ENCODE results near the gene MED22.

The MED22 gene

DNA sequence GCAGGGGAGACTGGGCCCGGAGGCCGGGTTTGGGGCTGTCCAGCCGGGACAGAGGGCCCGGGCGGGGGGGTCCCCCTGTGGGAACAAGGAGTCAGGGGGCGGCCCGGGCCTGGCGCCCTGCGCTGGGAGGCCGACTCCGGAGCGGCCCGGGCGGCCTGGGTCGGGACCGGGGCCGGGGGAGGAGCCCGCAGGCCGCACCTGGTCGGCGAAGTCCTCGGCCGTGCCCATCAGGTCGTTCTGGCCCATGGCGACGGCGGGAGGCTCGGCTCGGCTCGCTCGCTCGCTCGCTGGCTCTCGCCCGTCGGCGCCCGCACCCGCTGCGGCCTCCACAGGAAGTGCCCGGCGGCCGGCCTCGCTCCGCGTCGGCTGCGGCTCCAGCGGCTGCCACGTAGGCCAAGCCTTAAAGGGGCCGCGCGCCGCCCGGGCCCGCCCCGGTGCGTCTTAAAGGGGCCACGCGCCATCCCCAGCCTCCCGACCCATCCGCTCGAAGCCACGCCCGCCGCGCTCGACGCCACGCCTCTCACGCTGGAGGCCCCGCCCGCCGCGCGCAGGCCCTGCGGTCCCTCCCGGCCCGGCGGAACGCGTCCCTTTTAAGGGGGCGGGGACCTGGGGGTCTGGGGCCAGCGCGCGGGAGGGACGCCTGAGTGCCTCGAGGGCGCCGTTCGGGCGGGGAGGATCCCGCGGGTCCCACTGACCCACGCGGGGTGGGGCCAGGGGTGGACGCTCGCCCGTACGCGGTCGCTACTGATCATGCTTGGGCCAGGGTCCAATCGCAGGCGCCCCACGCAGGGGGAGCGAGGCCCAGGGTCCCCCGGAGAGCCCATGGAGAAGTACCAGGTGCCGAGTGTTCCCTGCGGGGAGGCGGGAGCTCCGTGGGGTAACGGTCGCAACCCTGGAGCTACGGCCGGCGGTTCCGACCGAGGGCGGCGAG lies 28.1 kb upstream of the MED22 start, which contains the start of the genes STKLD1 and SURF4:
STKLD1 (plus strand) TSS at position 643 of the 931 bp plus-strand sequence; CDS start at position 751, 108 bp downstream.
SURF4 (minus strand) TSS at position 337 of the 931 bp plus-strand sequence; CDS start at position 246, 91 bp downstream.
- DNase-seq (ENCODE audit: low spot score) = peak; percentile 94

DNA sequence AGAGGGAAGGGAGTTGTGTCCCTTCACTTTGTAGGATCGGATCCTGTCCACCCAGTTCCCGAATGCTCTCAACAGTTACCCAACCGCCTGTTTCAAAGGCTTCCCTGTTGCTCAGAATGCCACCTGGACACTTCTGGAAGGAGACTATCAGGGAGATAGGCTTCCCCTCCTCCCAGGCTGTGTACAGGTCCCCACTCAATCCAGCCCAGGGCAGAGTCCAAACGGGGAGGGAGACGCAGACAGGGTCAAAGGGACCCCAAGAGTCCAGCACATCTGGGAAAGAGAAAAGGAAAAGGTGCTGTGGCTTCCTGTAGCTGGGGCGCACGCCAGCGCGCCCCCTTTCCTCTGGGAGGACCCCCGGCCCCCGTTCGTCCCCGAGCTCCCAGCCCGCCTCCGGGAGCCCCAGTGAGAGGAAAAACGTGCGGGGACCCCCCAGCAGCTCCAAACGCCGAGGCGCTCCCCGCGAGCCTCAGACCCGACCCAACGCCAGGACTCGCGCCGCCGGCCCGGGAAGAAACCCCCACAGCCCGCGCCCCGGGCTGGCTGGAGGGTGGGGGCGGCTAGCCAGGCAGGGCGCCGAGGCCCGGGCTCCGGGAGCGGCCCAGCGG lies 27.3 kb upstream of the MED22 start:
- no peak for DNase-seq (ENCODE audit: low spot score)

DNA sequence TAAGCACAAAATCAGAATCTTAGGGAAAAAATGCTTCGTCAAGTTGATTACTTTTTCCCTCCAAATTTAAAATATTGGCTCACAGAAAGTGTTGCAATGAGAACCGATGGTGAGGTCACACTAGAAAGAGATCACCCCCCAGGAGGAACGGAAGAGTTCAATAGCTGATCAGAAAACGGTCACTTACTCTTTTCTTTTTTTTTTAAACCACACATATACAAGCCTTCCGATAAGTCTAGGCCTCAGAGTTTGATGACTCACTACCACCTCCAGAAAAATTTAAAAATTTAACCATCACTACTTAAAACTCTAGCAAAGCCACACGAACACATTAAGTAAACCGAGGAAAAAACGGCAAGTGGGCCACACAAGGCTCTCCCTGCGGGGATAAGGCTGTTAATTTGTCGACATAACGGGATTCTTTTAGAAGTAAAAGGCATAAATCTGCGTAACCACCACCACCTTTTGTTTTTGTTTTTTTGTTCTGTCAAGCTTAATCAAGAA lies 26.7 kb upstream of the MED22 start:
- DNase-seq (ENCODE audit: low spot score) = no peak

DNA sequence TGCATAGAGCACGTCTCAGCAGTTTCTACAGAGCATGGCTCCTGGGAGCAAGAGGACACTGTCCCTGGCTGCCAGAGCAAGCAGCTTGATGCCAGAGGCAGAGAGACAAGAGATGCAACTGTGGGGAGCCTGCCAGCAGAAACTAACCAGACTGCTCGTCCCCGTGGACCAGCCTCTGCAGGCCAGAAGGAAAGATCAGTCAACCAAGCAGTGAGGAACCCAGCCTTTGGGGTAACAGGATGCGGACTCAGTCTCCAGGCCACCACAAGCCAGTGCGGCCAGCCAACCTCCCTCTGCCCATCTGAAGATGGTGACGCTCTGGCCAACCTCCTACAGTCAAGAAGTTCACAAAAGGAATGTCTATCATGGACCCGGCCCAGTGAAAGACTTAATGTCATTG lies 24.2 kb upstream of the MED22 start:
- DNase-seq (ENCODE audit: low spot score) = no peak

DNA sequence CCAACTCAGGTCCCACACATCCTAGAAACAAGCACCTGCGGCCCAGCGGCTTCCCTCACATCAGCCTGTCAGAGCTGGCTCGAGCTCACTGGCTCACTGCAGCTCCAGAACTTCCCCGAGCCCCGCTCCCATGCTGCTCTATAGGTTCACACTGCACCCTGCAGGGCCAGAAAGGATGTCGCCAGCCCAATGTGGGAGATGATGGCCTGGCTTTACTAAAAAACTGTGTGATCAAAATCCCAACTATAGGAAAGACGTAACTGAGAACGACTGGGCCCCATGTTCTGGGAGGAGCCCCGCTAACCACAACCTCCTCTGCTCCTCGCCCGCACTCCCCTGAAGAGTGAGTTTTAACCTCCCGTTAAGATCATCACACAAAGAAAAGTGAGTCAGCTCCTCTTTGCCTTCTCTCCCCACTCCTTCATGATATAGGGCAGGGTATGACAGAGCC lies 23.4 kb upstream of the MED22 start:
- DNase-seq (ENCODE audit: low spot score) = peak; percentile 54

DNA sequence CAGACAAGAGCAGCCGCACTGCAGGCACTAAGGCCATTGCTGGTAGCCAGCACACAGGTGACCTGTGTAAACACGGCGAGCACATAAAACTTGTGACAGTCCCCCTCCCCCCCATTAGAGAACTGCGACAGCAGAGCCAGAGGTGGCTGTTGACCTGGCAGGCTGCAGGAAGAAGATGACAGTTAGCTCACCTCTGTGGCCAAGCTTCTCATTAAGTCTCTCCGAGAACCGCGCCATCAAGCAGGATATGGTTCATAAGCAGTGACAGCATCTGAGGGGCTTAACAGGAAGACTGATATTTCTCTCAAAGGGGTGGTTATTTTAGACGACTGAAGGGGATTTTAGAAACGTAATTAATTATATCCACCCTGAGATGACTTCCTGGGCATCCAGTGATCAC lies 22.8 kb upstream of the MED22 start:
- DNase-seq (ENCODE audit: low spot score) = no peak

DNA sequence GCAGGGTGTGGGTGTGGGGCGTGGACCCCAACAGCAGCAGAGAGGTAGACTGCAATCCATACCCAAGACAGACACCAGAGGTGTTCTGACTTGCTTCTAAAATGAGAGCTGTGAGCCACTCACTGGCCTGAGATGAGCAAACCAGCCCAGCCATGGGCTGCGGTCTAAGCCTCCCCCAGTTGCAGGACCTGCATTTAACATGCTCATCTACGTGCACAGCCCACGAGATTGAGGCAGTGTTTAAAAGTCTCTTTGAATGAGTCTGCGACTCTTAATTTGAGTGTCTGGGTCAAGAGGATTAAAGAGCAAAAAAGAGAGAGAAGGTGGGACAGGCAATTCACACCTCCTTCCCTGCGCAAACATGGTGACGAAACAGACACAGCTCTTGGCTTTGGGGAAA lies 22.0 kb upstream of the MED22 start:
- DNase-seq (ENCODE audit: low spot score) = no peak

DNA sequence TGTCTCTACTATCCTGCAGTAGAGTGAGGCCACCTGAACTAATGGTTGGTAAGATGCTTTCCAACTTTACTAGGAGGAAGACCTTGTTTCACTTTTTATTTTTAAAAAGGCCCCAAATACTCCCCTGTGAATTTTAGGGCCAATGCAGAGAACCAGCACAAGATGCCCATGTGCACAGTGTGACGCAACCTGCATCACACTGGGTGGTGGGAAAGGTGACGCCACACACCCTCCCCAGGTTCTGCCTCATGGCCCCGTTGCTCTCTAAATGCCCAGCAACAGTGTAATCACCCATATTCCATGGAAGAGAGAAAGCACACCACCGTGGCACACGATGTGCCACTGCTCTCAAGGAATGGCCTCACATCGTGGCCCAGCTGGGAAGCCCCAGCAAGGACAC lies 21.5 kb upstream of the MED22 start:
- DNase-seq (ENCODE audit: low spot score) = no peak

DNA sequence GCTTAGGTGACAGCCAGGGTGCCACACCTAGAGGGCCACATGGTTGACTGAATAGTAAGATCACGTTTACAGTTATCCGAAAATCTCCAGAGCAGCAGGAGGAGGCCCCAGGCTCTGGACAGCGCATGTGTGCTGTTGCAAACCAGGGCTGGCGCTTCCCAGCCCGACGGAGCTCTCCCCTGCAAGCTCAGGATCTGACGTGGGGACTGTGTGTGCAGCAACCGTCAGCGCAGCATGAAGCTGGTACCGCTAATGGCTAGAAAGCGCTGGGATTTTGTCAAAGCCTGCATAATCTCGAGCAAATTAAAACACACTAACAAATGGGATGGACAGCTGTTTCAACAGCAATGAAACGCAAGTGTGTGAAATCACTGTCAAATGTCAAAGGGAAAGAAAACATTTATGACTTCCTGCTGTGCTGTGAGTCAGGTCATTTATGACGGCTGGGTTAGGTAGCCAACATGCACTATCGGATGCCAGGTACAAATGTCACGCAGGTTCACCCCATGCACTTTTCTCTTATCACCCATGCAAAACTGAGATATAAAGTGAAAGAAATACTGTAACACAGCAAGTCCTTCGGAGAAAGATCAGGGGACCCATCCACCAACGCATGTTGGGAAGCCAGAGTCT lies 20.4 kb upstream of the MED22 start:
- no peak for DNase-seq (ENCODE audit: low spot score)

DNA sequence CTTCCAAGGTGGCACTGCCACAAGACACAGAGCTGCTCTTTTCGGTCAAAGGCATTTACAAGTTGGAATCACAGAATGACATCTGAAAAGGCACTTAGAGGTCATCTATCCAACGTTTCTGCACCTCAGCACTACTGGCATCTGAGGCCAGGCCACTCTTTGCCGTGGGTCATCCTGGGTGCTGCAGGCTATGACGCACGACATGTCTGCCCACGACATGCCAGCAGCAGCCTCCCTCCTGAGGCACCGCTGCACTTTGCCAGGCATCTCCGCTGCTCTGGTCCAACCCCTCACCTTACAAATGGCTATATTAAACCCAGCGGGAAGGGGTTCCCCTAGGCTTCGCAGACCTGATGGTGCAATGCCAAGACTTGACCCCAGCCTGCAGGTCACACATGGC lies 19.8 kb upstream of the MED22 start:
- no peak for DNase-seq (ENCODE audit: low spot score)

DNA sequence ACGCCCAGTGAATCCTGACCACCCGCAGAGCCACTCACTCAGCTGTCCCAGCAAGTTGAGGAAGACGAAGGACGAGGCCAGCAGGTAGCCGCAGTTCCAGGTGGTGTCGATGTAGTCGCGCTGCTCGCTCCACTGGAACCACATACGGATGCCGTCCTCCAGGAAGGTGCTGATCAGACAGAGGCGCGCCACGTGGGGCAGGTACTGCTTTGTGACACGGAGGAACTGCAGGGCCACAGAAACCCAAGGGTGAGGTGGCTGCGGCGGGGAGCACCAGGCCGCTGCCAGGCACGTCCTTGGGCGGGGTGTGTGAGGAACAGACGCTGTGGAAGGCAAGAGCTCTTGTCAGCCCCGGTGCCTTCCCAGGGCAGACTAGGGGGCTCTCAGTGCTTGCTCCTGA lies 19.3 kb upstream of the MED22 start:
- DNase-seq (ENCODE audit: low spot score) = no peak

DNA sequence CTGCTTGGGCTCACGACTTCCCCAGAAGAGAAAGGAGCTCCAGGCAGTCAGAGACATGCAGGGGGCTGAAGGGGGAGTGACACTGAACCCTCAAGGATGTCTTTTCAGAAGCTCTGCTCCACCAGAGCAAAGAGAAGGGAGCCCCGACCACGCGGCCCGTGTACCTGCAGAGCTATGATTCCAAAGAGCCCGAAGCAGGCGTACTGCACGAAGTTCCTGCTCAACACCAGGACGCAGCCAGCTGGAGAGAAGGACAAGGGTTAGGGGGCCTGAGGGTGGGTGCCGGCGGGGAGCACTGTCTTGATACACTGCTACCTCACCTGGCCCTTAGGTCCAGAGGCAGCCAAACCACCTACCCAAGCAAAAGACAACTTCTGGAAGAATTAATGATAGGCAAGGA lies 18.5 kb upstream of the MED22 start:
- DNase-seq (ENCODE audit: low spot score) = no peak

DNA sequence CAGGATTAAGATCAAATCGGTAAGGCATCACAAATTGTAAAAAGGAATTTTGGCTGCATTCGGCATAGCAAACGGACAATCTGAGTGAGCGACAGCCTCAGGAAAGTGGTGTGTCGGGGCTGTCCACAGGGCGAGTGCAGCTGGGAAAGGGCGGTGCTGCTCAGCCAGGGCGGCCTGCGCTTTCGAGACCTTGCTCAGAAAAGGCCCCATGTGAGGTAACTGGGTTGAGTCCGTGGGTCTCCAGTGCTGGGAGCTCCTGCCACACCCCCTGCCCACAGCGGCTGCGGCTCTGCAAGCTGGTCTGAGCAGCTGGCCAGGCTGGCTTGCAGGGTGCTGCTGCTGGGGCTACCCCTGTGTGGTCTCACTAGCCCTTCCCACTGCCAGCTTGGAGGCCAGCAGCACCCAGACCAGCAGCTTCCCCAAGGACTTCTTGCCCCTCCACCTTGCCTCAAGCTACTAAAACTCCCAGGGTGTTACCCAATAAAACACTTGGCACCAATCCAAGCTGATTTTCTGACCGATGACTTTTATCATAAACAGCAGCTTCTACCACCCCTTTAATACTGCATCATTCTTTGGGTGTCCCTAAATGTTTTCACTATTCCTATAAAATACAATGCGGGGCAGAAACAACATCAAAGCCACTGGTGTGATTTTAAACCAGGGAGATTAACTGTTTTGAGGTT lies 14.6 kb upstream of the MED22 start:
- no peak for DNase-seq (ENCODE audit: low spot score)

DNA sequence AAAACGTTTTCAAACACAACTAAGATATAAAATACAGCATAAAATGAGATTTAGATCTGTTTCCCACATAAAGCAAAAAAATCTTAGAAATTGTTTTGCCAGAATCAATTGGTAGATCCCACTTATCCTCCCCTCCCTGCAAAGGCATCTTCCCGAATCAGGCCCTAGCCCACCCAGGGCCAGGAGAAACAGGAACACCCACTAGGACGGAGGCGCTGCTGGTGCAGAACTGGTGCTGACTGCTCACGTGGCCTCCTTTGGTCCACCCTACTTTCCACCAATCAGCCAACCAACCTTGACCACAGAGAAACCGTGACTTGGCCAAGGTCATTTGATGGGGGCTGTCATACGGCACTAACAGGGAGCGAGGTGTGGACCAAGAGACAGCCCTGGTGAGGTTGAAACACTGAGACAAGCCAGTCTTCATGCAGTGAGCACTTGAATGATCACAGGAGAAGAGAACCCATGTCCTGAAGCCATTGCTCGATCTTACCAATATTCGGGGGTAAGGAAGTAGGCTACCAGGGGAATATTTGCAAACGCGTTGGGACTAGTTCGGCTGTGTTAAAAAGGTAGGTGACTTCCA lies 13.7 kb upstream of the MED22 start:
- no peak for DNase-seq (ENCODE audit: low spot score)

DNA sequence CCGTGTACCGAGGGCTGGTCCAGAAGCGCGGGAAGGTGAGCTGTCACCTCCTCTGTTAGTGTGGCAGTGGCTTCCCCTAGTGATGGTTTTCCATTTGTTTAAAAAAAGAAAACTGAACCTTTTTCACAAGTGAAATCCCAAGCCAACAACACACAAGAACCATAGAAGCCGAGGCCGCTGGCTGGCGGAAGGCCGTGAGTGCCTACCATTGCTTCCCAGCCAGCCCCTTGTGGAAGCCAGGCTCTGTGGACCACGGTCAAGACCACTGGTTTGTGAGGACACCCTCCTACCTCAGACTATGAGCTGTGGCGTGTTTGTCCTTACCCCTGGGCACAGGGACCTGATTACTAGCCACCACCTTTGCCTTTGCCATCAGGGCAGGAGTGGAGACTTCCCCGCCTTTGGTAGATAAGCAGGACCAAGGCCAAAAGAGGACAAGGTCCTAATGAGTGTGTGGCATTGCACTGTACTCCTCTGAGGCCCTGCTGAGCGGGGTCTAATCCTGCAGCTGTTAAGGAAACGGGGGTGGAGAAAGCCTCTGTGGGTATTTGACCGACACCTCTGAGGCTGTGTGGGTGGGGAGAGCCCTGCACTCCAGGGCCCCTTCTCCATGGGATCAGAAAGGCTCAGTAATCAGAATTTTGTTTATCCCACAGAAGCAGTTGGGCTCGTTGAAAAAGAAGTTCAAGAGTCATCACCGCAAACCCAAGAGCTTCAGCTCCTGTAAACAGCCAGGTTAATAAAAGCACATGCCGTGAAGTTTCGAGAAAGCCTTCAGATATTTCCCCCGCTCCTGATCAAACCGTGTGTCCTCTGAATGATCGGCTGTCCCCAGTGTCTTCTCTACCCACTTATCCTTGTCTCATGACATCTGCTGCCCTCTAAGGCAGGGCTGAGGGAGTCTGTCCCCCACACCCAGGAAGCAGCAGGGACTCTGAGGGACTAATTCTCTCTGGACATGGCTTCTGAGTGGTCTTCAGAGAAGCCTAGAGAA lies 12.8 kb upstream of the MED22 start:
- no peak for DNase-seq (ENCODE audit: low spot score)

DNA sequence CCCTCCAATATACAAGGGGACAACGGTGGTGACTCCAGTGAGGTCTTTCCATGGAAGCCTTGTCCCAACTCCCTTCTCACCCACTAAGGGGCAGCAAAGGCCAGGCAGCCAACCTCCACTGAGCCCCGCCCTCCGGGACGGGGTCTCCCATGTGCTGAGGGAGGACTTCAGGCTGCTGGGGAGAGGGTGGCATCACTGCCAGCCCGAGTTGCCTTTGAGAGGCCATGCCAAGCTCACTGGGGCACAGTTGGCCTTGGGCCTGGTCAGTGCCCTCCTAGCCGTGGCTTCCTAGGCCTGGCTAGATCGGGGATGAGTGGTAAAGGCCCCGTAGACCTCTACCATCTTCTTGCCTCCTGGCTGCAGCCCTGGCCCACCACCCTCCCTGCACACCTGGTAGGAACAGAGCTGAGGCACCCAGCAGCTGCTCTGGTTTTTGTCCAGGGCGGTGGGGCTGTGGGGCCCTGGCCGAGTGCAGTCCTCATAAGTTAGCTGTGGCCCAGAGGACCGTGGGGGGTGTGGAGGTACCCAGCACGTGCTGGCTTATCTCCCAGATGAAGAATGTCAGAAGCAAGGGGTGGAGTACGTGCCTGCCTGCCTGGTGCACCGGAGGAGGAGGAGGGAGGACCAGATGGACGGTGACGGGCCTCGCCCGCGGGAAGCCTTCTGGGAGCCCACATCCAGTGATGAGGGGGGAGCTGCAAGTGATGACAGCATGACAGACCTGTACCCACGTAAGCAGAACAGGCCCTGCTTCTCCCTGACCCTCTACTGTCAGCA lies 11.7 kb upstream of the MED22 start:
- no peak for DNase-seq (ENCODE audit: low spot score)

DNA sequence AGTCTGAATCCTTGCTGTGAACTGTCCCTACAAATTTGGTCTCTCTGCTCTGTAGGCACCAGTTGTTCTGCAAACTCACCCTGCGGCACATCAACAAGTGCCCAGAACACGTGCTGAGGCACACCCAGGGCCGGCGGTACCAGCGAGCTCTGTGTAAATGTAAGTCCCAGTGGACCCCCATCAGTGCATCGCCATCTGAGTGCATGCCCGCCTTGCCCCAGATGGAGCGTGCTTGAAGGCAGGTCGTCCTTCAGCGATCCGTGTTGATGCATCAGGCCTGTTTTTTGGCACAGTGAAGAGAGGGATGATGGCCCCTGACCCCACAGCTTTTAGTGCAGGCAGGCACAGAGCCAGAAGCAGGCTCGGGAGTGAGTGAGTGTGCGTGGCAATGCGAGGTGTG lies 9.7 kb upstream of the MED22 start:
- DNase-seq (ENCODE audit: low spot score) = no peak

DNA sequence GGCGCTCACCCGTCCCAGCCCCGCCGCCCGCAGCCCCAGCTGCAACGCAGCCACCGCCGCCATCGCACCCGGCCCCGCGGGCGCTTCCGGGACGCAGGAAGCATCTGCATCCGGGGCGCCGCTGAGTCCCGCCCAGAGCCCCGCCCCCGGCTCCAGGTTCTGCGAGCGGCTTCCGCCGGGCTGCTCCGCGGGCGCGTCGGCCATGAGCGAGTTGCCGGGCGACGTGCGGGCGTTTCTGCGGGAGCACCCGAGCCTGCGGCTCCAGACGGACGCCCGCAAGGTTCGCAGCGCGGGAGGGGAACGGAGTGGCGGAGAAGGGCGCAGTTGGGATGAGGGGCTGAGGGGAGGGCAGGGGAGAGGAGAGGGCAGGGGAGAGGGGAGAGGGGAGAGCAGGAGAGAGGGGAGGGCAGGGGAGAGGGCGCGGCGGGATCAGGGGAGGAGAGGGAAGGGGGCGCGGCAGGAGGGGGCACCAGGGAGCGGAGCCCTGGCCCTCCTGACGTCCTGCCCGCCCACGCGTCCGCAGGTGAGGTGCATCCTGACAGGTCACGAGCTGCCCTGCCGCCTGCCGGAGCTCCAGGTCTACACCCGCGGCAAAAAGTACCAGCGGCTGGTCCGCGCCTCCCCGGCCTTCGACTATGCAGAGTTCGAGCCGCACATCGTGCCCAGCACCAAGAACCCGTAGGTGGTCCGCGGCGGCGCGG lies 8.6 kb upstream of the MED22 start, which contains the start of the genes SURF1 and SURF2:
SURF1 (minus strand) TSS at position 97 of the 701 bp plus-strand sequence; CDS start at position 63, 34 bp downstream.
SURF2 (plus strand) TSS at position 160 of the 701 bp plus-strand sequence; CDS start at position 203, 43 bp downstream.
- DNase-seq (ENCODE audit: low spot score) = peak; percentile 82
